GM04504 (cell line): ENCODE data around the gene ERCC6.

Experiments used
- DNase-seq: peaks from one replicate; pipeline ENCODE4 v3.0.0-alpha.2; 2012; ENCODE audit warnings: low read depth

Gene ERCC6

GRCh38 chr10:49549640-49550346 is 10.9 kb upstream of the ERCC6 start:
- no peak for DNase-seq

DNA sequence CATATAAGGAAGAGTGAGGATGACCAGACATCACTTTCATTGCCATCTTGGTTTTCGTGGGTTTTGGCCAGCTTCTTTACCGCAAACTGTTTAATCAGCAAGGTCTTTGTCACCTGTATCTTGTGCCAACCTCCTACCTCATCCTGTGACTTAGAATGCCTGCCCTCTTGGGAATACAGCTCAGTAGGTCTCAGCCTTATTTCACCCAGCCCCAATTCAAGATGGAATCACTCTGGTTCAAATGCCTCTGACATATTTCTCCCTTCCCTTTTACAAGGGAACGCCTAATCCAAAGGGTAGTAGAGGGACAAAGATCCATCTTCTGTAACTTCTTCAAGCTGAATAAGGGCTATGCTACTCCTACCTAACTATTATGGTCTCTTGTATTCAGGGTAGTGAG is 4.7 kb upstream of the ERCC6 start:
- DNase-seq: no peak

DNA sequence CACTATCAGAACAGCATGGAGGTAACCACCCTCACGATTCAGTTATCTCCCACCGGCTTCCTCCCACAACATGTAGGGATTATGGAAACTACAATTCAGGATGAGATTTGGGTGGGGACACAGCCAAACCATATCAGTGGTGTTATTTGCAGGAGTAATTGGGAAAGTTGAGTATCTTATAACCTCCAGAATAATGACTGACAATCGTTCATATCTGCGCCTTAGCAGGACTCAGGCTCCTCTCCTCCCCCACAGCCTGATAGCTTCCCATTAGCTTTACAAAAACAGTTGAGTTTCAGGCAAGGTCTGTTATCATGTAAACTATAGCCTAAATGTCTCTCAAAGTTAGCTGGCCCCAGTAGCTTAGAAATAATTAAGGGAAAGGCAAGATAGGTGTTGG is 3.4 kb upstream of the ERCC6 start:
- DNase-seq: no peak

- no peak for DNase-seq
Observed at GRCh38 chr10:49541762-49542161, 2.8 kb upstream of the ERCC6 start.

GRCh38 chr10:49540056-49540797 is 1.3 kb upstream of the ERCC6 start:
- DNase-seq: no peak

- DNase-seq: no peak
Observed at GRCh38 chr10:49539320-49539885, 482 bp upstream of the ERCC6 start.

- DNase-seq: peak; percentile 43
Observed at GRCh38 chr10:49534670-49535381, 4.1 kb downstream of the ERCC6 start.

GRCh38 chr10:49532461-49532860 is 6.5 kb downstream of the ERCC6 start:
- no peak for DNase-seq

DNA sequence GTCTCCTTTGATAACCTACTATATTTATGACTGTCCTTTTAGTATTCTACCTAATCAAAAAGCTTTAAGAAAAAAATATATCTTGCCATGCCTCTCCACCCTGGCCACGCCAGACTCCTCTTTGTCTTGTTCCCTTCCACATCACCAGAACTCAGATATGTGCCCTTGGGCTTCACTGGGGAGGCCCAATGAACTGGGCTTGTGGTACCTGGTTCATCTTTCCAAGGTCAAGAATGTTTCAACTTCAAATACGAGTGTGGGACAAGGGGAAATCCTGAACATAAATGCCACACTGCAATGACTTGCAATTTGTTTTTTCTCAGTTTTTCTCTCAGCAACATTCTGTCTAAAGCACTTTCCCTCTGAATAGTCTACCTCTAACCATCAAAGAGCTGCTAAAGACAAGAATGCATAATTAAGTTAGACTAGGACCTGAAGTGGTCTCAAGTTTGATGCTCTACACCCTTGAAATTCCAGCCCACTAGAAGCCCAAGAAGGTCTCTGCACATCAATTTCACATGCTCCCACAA is 9.9 kb downstream of the ERCC6 start:
- DNase-seq: no peak

- DNase-seq: no peak
Observed at GRCh38 chr10:49527850-49528249, 11.1 kb downstream of the ERCC6 start.

DNA sequence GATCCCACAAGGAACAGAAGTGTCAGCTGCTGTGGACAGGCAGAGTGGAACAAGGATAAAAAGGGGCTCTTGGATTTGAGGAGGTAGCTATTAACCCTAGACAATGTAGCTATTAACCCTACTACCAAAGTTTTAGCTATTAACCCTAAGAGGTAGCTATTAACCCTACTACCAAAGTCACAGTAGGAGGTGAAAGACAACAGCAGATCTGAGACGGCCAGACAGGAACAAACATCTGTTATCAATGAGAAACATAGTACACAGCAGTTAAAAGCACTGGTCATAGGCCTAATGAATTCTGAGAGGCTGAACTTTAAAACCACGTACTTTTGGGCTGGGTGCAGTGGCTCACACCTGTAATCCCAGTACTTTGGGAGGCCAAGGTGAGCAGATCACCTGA is 11.9 kb downstream of the ERCC6 start:
- no peak for DNase-seq

- DNase-seq: no peak
Observed at GRCh38 chr10:49526619-49527018, 12.3 kb downstream of the ERCC6 start.

DNA sequence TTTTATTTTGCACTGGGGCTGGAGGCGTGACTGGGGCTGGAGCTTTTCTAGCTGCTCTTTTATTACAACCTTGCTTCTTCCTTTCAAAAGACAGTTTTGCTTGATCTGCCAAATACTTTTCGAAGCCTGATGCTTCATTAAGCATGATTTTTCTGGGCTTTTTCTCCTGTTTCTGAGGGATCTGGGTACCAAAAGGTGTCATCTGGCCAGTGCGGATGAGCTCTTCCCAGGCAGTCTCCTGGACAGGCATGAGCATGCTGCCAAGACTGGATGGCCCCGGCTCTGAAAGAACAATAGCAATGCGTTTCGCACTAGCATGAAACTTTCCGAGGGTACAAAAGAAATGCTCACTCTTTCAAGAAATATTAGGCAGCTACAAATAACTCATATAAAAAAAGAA is 14.4 kb downstream of the ERCC6 start:
- no peak for DNase-seq

DNA sequence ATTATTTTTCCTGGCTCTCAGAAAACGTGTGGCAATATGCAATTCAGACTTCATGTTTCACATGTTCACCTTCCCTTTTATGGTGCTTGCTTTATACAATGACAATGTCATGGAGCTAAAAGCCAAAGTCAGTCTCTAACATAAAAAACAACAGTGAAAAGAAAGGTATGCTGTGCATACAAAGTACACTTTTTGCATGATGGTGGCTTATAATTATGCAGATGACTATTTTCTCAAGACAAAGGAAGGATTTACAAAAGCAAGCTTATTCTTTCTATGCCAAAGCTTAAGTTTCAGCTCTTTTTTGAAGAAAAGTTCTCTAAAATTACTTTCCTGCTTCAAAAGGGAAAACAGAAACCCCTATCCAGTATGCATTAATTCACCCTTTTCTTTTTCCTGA is 15.6 kb downstream of the ERCC6 start:
- DNase-seq: no peak

- DNase-seq: no peak
Observed at GRCh38 chr10:49521062-49521461, 17.9 kb downstream of the ERCC6 start.

DNA sequence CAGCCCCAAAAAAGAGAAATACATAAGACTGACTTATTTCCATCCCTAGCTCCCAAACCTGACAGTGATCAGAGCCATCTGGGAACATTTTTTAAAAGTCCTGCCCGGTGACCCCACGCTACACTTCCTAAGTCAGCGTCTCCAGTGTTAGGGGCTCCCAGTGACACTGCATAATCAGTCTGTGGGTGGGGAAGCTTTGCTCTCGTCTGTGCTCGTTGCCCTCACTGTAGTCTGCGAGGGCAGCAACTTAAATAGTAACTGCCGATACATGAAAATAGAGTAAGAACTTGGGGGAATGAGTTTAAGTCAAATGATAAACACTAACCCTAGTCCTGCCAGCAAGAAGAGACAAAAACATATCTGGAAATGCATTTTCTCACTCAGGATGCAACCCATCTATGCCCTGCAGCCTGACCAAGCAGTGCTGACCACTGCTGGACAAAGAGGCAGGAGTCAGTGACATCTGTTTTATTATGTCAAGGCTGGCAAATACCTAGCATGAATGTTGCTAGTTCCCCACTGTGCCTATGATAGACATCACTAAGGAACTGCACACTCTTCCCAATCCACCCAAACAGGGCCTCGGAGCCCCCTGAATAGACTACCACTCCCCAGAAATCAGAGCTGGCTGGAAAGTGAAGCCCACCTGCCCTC is 18.7 kb downstream of the ERCC6 start:
- no peak for DNase-seq

DNA sequence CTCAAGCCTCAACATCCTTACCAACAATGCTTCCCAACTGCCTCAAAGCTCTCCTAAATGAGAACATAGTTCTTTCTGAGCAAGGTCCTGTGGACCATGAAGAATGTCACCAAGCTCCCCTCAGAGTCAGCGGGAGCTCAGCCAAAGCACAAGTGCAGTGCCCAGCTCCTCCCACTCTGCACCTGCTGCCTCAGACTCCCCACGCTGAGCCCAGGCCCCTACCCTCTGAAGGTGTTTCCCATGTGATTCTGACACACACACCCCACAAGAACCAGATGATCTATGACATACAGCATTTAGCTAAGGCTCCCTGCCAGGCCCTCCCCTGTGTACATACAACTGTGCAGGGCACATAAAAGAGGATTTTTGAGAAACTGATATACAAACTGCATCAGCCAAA is 19.2 kb downstream of the ERCC6 start:
- no peak for DNase-seq

DNA sequence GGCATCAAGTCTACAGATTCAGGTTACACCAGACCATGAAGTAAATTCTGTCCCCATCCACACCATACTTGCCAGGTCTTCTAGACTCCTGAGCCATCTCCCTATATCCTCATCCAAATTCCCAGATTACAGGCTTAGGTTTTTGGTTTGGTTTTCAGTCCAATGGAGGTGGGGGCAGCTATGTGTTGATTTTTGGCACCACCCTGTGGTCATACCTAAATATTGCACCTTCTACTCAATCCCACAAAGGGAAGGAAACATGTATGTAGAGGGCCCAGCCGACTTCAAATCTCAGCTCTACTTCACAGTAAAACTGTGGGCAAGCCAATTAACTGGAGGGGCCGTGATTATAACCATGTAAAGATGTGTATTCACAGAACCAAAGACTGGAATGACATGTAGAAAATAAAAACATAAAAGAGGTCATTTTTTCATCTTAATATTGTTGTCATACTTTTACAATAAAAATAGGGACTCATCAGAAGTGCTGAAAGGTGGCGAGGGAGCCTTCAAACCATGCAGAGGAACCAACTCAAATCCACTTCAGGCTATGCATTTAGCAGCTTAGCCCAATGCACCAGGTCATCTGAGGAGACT is 19.8 kb downstream of the ERCC6 start:
- no peak for DNase-seq

DNA sequence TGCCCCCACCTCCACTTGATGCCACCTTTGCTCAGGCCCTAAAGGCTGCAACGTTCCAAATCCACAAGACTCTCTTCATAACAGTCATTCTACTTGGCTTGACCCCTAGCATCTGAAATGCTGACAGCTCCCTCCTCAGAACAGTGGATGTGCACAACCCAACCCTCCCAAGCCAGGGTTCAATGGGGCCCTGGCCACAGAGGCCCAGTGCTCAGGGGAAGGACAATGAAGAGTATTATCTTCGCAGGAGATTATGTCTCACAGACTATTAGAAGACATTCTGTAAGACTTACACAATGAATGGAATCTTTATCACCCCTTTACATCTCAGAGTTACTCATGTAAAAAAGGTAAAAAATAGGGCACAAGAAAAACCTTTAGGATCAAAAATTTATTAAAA is 20.4 kb downstream of the ERCC6 start:
- DNase-seq: no peak

DNA sequence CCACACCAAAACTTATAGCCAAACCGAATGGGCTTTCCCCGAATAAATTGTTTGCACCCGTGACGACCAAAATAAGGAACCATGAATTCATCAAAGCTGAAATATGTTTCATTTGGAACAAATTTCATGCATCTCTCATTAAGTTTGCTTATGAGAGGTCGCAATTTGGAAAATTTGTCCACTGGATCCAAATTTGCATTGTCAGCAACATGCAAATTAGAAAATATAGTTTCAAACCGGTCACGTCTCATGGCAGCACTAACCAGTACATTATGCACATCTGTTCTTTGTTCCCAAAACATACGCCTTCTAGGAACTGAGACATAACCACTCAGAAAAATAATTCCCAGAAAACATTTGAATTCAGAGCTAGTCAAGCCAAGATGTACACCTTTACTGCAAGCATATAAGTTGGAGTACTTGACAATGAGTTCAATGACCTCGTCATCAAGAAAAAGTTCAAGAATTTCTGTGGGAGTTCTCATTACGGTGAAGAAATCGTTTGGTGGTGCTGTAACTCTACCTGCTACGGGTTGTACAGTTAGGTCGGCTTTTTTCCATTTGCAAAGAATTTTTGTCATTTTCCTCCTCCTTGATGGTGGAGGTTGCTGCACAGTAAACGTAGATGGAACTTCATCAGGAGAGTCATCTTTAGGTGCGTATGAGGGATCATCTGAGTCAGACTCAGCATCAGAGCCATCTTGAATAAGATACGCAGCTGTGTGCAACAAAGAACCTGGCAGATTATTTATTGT is 22.5 kb downstream of the ERCC6 start:
- DNase-seq: no peak
